ENCODE measurements around the gene KAT2B. TPM values are rescaled to one million over a fixed set of nuclear protein-coding genes. Genes with fewer than 3 reads are reported as not detected.

Gene KAT2B
- total and polyA plus RNA-seq, 2 of the 13 experiments (the other 11 are each of a cell fraction or from before 2014, with no cell fraction given), result 0.97 to 1.7 TPM

- Histone ChIP-seq H3K36me3 (replicated peaks in 1 of 2; ENCODE audit: control insufficient read depth in 1 of 2, insufficient read depth in 2 of 2, low read length in 2 of 2) (no peaks in the 10 kb centered on the region), H4K20me1 (ENCODE audit: insufficient read depth, low read length) (no peaks in the 10 kb centered on the region), H3K4me1 (ENCODE audit: insufficient read depth, low read length) (peaks cover 19% of the 10 kb centered on the region), H3K27me3 (ENCODE audit: control insufficient read depth in 1 of 2, insufficient read depth in 2 of 2, low read length in 2 of 2) (no peaks in the 10 kb centered on the region), H2AFZ (ENCODE audit: low read length) (no peak overlapping the region), H3K9ac (ENCODE audit: insufficient read depth, low read depth, low read length) (no peak overlapping the region), H3K79me2 (ENCODE audit: insufficient read depth, low read length) (no peaks in the 10 kb centered on the region), H3K9me3 (ENCODE audit: low read length) (peaks cover 2% of the 10 kb centered on the region), H3K4me2 (ENCODE audit: low read depth, low read length) (no peak overlapping the region), H3K4me3 (replicated peaks in 1 of 3; ENCODE audit: insufficient read depth in 1 of 3, low read depth in 2 of 3, low read length in 3 of 3) (no peak overlapping the region), H3K27ac (ENCODE audit: extremely low read length, insufficient read depth, low read length) (no peak overlapping the region)
- CTCF ChIA-PET (ENCODE audit: low intra/inter-chr PET ratio, low total read pairs), result no interaction called here
- FAIRE-seq (no peak), DNase-seq (ENCODE audit: low spot score) (no peak), ATAC-seq (no peak)
- intact Hi-C loops (cut with micrococcal nuclease; ENCODE audit: unreplicated experiment), result no loop called here
- BruUV-seq (replicated peaks), result no TSS peak
- in situ Hi-C loops (cut with HindIII; ENCODE audit: extremely low pct_ligation_motif_present, low pct_unique_long_range_greater_than_20kb), result no loop called here
- POLR2A ChIA-PET, result no interaction called here
- WGBS (ENCODE audit: low lambda C conversion rate), result 81% methylated on average over 4 of the region's 4 CpGs
- TF ChIP-seq FIP1L1 (IDR thresholded peaks at IDR 0.05; ENCODE audit: borderline replicate concordance, insufficient read depth, low read depth, low read length) (no peak), ZNF598 (CRISPR knock-in tag; IDR thresholded peaks at IDR 0.05; ENCODE audit: borderline replicate concordance) (no peak), KLF12 (CRISPR knock-in tag; IDR thresholded peaks at IDR 0.05; ENCODE audit: borderline replicate concordance) (no peak), LBX2 (CRISPR knock-in tag; IDR thresholded peaks at IDR 0.05; ENCODE audit: borderline replicate concordance) (no peak), GFI1 (CRISPR knock-in tag; IDR thresholded peaks at IDR 0.05; ENCODE audit: borderline replicate concordance) (no peak), SNAPC4 (CRISPR knock-in tag; IDR thresholded peaks at IDR 0.05) (no peak), NCOA1 (CRISPR knock-in tag; IDR thresholded peaks at IDR 0.05) (no peak), POLR2A (IDR thresholded peaks at IDR 0.05; ENCODE audit: insufficient read depth in 1 of 2, low read depth in 2 of 2, low read length in 2 of 2) (no peak), NFIB (CRISPR knock-in tag; IDR thresholded peaks at IDR 0.05; ENCODE audit: borderline replicate concordance) (no peak), SP1 (IDR thresholded peaks at IDR 0.05) (no peak), SP1 (CRISPR knock-in tag; IDR thresholded peaks at IDR 0.05) (no peak), ZBTB39 (CRISPR knock-in tag; IDR thresholded peaks at IDR 0.05) (no peak), ZNF180 (CRISPR knock-in tag; IDR thresholded peaks at IDR 0.05; ENCODE audit: borderline replicate concordance, low read depth) (no peak)
Measured at GRCh38 chr3:20095470-20095869, 55.2 kb downstream of the KAT2B start.
